SW 1271 (cell line): ENCODE data around the gene WDR38.
A peak's percentile ranks its signal among the peaks of the same experiment; 100 is the strongest.
"Not testable (repeated sequence)": the region's sequence is repeated elsewhere in the genome, so short reads cannot be mapped to it uniquely, and the experiment has no call there.

Source experiments
- DNase-seq, 2 experiments: peaks; one replicate each; lab custom pipeline; 2025; lab: John Stamatoyannopoulos, UW

The WDR38 gene

DNA sequence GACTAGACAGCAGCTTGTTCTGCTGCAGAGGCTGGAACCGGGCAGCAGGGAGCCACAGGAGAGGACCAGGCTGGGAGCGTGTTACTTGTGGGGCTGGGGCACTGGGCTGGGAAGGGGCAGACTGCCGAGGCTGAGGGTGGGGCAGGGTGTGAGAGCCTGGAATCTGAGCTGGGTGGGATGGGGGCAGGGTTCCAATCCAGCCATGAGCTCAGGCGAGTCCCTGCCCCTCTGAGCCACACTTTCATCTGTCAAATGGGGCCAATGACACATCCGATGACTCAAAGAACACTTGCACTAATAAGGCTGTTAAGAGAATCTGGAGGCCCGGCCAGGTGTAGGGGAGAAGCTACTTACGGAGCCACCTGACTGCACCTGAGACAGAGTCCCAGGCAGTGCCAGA, 18.7 kb upstream of the WDR38 start:
- no peak for DNase-seq

DNA sequence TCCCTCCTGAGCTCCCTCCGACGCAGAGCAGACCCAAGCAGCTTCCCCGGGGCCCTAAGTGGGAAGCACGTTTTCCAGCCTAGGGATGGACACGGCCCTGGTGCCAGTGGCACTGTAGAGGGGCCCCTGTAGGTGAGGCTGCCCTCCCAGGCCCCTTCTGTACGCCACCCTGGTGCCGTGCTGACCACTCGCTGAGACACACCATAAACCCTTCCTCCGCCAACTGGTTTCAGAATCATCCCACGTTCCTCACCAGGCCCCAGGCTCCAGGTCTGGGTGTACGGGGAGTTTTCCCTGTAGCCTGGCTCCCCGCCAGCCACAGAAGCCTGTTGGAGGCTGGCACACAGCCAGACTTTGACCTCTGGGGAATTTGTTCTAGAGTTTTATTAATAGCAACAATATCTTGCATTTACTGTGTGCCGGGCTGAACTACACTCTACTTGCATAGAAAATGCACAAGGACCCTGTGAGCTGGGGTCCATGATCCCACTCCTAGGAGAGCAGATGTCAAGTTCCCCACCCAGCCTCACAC, 18.2 kb upstream of the WDR38 start:
- no peak for DNase-seq

DNA sequence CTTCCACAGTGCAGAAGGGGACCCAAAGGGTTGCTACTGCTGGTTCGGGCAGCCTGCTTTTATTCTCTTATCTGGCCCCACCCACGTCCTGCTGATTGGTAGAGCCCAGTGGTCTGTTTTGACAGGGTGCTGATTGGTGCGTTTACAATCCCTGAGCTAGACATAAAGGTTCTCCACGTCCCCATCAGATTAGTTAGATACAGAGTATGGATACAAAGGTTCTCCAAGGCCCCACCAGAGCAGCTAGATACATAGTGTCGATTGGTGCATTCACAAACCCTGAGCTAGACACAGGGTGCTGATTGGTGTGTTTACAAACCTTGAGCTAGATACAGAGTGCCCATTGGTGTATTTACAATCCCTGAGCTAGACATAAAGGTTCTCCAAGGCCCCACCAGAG, 15.1 kb upstream of the WDR38 start:
- not testable (repeated sequence) for DNase-seq

DNA sequence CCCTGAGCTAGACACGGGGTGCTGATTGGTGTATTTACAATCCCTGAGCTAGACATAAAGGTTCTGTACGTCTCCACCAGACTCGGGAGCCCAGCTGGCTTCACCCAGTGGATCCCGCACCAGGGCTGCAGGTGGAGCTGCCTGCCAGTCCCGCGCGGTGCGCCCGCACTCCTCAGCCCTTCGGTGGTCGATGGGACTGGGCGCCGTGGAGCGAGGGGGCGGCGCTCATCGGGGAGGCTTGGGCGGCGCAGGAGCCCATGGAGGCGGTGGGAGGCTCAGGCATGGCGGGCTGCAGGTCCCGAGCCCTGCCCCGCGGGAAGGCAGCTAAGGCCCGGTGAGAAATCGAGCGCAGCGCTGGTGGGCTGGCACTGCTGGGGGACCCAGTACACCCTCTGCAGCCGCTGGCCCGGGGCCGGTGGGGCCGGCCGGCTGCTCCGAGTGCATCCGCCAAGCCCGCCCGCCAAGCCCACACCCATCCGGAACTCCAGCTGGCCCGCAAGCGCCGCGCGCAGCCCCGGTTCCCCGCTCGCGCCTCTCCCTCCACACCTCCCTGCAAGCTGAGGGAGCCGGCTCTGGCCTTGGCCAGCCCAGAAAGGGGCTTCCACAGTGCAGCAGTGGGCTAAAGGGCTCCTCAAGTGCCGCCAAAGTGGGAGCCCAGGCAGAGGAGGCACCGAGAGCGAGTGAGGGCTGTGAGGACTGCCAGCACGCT, 14.5 kb upstream of the WDR38 start:
- DNase-seq = not testable (repeated sequence)

DNA sequence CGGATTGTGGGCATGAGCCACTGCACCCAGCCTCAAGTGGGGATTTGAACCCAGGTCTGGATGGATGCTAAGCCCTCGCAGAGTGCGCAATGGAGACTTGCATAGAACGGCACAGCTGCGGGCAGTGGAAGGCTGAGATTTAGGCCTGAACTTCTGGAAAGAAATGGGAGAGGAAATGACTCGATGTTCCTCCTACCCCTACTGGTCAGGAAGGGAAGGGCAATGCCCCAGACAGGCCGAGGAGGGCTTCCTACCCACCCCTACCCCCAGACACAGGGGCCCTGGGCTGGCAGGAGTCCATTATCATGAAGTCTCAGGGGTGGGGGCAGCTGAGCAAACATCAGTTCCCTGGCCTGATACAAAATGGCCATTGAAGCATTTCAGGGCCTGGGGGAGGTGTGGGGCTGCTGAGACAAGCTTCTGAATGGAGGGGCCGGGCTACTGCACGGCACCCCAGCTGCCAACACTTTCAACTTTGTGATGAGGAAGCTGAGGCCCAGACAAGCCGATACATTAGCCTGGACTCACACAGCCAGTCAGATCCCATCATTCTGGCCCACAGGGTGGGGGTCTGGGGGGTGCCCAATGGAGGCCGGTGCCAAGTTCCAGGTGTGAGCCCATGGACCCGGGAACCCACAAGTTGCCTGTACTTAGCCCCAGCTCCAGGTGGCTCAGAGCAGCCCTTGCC, 13.5 kb upstream of the WDR38 start:
- no peak for DNase-seq

DNA sequence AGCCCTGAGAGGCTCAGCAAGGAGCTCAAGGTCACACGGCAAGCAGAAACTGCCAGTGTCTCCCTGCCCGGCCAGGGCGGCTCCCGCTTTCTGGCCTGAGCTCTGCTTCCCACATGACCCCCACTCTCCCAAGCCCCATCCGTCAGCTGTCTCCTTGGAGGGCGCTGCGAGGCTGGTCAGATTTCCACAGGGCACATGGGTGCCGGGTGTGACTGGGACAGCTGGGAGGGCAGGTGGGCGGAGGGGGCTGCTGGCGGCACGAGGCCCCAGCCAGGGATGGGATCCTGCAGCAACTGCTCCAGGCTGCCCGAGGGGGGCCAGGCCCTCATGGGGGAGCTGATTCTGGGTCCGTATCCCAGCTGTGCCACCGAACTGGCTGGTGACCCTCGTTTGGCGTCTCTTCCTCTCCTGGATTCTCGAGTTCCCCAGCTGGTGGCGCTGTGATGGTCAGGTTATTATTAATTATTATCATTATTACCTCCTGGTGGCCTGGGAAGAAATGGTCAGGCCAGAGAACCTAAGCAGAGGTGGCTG, 12.9 kb upstream of the WDR38 start:
- DNase-seq = no peak

DNA sequence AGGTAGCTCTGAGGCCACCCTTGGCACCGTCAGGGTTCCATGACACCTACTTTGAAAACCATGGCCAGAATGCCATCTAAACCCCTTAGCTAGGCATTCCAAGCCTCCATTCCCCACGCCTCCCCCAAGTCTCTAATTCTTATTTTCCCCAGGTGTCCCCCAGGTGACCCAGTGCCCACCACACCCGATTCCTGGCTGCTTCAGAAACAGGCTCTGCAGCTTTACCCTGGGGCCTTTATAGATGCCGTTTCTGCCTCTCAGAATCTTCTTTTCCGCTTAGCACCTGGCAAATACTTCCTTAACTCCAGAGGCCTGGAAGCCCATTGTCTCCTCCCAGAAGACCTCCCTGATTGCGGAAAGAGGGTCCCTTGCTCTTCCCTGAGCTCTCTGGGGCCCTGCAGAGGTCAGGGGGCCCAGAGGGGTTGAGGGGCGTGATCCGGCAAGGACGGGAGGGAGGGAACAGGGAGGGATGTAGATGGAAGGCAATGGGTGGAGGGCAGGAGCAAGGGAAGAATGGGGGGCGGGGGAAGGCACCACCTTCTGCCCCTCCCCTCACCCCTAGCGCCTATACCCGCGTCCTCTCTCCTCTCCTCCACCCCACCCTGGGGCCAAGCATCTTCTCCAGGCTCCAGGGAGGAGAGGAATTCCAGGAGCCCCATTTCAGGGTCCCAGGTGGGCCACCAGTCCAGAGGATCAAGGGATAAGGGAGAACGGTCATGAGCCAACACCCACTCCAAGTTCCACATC, 12.0 kb upstream of the WDR38 start:
- DNase-seq = no peak

DNA sequence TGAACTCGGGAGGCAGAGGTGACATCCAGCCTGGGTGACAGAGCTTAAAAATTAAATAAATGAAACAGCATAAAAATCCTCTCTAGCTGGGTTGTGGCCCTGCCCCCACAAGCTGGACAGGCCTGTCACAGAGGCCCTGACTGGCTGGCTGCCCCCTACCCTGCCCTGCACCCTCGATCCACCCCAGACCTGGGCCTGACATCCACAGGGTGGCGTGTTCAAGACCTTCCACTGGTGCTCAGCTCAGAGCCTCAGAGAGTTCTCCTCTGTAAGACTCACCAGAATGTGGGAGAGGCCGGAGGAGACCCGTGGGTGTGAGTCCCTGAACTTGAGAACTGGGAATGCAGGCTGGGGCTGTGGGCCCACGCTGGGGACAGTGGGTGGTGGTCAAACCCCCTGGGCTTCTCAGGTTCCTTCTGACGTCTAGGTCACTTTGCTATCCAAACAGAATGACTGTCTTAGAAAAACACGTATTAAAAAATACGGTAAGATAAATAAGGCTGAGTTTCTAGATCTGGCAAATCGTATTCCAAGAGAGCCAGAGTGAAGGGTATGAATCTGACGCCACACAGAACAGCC, 9.7 kb upstream of the WDR38 start:
- no peak for DNase-seq

DNA sequence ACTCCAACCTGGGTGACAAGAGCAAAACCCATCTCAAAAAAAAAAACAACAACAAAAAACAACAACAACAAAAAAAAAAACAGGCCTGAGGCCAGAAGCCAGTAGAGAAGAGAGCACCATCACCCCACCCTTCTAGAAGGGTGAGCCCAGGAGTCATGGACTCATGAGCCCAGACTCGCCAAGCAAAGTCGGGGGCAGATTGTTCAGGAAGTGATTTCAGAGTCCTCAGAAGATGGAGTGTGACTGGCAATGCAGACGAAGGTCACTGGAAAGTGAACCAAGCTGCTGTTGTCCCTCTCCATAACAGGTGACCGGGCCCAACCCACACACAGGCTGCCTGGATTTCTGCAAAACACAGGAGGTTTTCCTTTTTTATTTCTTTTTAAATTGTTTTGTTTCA, 9.0 kb upstream of the WDR38 start:
- DNase-seq = no peak

DNA sequence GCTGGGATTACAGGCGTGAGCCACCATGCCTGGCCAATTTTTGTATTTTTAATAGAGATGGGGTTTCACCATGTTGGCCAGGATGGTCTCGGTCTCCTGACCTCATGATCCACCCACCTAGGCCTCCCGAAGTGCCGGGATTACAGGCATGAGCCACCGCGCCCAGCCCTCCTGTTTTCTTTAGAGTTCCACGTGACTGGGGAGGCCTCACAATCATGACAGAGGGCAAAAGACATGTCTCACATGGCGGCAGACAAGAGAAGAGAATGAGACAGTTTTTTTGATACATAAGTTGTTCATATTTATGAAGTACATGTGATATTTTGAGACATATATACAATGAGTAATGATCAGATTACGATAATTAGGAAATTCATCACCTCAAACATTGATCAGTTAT, 6.8 kb upstream of the WDR38 start:
- not testable (repeated sequence) for DNase-seq

DNA sequence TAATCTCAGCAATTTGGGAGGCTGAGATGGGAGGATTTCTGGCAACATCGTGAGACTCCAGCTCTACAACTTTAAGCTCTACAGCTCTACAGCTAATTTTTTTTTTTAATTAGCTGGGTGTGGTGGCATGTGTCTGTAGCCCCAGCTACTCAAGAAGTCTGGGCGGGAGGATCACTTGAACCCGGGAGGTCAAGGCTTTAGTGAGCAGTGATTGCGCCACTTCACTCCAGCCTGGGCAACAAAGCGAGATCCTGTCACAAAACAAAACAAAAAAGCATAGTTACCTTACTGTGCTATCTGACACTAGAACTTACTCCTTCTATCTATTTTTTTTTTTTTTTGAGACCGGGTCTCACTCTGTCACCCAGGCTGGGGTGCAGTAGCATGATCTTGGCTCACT, 6.3 kb upstream of the WDR38 start:
- DNase-seq = no peak

DNA sequence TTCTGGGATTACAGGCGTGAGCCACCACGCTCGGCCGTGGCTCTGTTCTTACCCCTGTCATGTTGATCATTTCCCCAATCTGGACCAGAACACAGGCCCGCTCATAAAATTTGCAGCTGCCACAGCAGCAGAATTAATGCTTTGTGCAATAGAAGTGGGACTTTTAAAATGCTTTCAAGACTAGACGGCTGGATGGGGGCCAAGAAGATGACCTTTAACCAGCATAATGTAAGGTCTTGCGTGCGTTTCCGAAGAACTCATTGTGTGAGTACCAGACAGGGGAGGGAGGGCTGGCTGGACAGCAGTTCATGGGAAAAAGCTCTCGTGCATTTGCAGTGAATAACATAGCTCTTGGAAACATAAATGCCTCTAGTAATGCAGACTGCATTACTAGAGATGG, 3.5 kb upstream of the WDR38 start:
- DNase-seq = no peak

DNA sequence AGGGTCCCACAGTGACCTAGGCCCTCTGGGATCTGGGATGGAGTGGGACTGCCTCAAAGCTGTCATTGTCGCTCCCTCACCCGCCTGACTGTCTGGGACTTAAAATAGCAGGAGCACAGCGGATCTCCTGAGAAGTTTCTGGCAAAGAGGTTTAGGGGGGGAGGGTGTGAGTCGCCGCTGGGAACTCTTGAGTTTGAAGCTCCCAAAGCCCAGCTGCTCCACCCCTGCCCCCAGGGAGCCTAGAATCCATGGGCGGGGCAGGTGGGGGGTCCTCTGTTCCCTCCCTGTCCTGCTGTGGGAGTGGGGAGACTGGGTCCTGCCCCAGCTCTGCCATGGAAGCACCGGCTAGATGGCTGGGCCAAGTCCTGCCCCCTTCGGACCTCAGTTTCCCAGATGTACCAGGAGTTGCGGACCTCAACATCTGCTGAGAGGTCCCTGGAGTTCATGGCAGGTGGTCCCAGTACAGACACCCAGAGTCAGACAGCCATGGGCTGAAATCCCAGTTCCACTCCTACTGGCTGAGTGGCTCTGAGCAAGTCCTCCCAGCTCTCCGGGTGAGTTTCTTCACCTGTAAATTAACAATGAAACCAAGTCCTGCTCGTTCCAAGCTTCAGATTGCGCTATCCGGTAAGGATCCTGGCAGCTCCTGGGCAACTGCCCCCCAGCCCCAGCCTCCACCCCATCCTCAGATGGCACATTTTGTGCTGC, 985 bp upstream of the WDR38 start:
- no peak for DNase-seq

DNA sequence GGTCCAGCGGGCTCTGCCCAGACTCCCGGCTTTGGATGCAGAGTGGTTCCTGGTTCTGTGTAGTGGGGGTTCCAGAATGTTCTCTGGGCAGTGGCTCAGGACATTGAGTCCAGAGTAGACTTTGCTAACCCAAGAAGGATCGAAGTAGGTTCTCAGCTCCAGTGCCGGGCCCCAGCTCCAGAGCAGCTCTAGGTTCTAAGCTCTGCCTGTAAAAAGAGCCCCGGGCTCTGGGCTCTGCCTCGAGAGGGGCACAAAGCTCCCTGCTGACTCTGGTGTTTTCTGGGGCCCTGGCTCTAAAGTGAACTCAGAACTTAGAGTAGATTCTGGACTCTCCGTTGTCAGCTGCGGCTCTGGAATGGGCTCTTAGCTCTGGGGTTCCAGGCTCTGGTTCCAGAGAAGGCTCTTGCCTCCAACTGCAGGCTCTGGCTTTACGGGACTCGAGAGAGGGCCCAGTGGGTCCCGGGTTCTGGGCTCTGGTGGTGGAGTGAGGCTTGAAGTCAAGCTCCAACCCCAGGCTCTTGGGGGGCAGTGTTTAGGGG, 414 bp downstream of the WDR38 start:
- DNase-seq = no peak

DNA sequence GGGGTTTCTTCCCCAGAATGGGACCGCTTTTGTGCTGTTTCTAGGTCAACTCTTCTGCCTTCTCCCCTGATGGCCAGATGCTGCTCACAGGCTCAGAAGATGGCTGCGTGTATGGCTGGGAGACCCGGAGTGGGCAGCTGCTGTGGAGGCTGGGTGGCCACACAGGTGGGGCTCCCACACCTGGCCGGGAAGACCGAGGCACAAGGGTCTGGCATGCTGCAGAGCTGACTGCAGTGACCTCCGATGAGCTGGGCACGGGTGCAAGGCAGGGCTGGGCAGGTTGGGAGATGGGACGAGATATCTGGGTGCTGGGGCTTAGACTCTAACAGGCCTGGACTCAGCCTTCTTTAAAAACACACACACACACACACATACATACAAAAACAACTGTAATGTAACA, 901 bp downstream of the WDR38 start:
- DNase-seq = no peak

DNA sequence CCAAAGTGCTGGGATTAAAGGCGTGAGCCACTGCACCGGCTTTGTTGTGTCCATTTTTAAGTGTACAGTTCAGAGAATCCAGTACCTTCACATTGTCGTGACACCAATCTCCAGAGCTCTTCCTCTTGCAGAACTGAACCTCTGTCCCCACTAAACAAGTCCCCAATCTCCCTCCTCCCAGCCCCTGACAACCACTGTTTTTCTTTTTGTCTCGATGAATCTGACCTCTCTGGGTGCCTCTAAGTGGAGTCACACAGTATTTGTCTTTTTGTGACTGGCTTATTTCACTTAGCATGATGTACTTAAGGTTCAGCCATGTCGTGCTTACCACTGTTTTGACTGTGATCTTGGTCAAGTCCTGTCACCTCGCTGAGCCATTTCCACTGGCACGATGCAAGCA, 1.6 kb downstream of the WDR38 start:
- no peak for DNase-seq

DNA sequence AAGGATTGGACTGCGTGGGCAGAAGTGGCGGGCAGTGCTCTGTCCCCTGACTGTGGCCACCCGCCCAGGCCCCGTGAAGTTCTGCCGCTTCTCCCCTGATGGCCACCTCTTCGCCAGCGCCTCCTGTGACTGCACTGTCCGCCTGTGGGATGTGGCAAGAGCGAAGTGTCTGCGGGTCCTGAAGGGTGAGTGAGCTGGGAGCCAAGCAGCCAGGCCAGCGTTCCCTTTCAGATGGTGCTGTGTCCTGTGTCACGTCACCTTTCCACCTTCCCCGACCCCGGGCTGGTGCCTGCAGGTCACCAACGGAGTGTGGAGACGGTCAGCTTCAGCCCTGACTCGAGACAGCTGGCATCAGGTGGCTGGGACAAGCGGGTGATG, 2.3 kb downstream of the WDR38 start:
- no peak for DNase-seq

DNA sequence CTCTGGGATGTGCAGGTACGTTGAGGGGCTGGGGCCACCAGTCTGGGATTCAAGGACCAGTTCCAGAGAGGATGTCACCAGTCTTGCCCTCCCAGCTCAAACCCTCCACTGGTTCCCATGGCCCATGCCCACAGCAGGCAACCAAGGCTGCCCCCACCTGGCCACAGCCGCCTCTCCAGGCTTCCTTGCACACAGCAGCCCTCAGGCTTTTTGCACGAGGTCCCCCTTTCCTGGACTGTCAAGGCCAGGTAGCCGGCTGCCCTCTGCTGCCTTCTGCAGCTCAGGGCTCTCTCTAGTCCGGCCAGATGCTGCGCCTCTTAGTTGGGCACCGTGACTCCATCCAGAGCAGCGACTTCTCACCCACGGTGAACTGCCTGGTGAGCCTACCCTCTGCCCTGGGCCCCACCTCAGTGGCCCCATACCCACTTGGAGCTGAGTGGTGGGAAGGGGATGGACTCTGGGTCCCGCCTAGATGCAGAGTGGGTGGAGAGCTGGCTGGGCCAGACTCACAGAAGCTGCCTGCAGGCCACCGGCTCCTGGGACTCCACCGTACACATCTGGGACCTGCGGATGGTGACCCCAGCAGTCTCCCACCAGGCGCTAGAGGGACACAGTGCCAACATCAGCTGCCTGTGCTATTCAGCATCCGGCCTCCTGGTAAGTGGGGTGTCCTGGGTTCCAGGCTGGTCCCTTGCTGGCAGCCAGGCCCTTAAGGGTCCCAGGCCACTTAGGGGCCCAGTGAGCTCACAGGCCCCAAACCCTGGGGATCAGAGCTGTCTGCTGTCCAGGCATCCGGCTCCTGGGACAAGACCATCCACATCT, 2.9 kb downstream of the WDR38 start:
- DNase-seq = peak in 1 of 2 experiments; percentile 43

DNA sequence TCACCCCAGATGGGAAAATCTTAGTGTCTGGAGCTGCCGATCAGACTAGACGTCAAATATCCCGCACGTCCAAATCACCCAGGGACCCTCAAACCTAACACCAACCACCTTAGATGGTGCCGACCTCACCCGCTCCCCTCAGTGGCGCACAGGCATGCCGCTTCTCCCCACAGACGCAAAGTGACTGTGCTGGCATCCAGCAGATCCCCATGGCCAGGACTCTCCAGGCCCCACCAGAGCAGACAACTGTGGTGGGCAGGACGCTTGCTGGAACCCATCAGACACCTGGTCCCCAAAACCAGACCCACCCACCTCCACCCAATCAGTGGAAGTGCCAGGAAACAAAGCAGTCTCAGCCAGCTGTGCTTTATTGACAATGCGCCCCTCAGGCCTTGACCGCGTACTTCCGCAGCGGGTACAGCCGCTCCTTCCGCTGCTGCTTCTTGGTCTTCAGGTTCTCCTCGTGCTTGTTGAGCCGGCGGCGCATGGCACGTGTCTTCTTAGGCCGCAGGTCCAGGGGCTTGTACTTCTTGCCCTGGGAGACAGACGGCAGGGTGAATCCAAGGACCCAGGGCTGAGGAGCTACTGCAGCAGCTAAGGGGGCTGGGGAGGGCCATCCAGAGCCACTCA, 4.4 kb downstream of the WDR38 start:
- DNase-seq = no peak
